GM18909 (cell line): ENCODE results near the gene PRUNE1.

ENCODE experiments used
- ATAC-seq: cut with Tn5 transposase; IDR thresholded peaks from one replicate; pipeline ENCODE4 v1.9.1; 2021; ENCODE audit warnings: mild to moderate bottlenecking; ENCODE audit not compliant: unreplicated experiment, poor library complexity

The PRUNE1 gene

DNA sequence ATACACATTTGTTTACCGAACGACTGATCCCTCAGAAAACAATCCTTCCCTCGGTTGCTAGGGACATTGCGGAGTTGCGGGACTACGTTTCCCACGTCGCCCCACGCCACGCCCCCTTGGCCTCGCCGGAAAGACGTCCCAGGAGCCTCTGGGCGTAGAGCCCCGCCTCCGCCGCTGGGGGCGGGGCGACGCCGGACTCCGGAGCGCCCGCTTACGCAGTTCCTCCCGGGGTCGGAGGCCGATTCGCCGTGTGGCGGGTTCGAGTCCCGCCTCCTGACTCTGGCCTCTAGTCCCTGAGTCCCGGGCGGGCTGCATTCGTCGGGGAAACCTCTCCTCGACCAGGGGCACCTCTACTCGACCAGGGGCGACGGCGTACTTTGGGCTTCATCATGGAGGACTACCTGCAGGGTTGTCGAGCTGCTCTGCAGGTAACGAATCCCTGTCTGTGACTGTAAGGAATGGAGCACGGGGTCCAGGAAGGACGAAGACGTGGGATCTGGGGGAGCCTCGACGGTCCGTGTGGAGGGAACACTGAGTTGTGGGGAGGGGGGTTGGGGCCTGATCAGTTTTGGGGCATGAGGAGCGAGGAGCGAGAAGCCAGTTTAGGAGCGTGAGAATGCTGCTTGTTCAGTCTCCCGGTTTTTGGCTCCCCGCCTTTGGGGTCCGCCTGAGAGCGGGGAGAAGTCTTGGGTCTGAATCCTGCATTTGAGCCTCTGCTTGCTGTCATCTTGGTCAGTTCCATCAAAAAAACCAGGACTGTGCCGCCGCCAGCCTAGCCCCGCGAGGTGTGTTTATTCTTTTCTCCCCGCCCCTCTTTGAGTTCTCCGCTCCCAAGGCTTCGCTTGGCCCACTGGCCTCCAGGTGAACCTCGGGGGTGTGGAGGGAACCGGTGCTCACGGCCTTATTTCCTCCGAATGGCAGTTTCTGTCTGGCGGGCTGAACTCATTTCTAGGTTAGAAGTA is at the start of gene PRUNE1:
Gene PRUNE1 (plus strand): TSS at position 206 of the 962 bp plus-strand sequence. CDS start 184 bp downstream, at position 390.
- peak; percentile 73 for ATAC-seq

GRCh38 chr1:150960646-150961045 is 47.6 kb upstream of the PRUNE1 start:
- no peak for ATAC-seq

- no peak for ATAC-seq
These were observed 46.5 kb upstream of the PRUNE1 start for GRCh38 chr1:150961756-150962155.

- ATAC-seq, result no peak
These were observed 44.7 kb upstream of the PRUNE1 start for GRCh38 chr1:150963321-150964163.

- no peak for ATAC-seq
These were observed 44.1 kb upstream of the PRUNE1 start for GRCh38 chr1:150964164-150964489.

DNA sequence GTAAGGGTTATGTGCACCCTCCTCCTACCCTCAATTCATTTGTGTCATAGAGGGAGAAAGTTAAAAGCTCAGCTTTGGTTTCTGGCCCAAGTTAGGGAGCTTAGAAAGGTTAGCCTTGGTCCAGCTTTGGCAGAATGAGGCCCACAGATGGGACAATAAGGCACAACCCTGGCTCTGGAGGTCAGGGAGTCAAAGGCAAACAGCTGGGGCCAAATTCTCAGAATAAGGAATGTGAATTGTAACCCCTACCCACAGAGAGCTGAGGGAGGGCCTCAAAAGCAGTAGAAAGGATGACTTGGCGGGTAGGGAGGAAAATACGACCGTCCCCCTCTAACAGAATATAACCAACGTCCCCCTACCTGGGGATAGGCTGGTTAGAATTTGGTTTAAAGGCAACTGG is 42.6 kb upstream of the PRUNE1 start:
- no peak for ATAC-seq

- no peak for ATAC-seq
These were observed 42.2 kb upstream of the PRUNE1 start for GRCh38 chr1:150966011-150966410.

- no peak for ATAC-seq
These were observed 40.3 kb upstream of the PRUNE1 start for GRCh38 chr1:150967936-150968335.

DNA sequence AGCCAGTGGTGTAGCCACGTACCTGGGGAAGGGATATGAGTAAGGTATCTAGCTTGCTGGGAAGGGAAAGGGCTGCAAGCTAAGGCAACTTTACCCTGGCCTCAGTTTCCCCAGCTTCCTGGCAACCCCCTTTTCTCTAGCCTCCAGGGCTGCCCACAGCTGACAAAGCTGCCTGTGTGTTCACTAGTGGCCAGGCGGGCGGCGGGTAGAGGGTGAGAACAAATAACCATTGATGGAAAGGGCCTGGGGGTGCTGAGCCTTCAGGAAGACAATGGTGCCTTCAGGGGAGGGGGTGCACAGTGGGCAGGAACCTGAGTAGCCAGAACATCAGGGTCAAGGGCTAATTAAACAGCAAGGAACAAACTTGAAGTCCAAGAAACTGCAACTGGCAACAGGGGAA is 39.8 kb upstream of the PRUNE1 start:
- ATAC-seq, result no peak

- ATAC-seq, result no peak
These were observed 38.6 kb upstream of the PRUNE1 start for GRCh38 chr1:150969626-150970025.

DNA sequence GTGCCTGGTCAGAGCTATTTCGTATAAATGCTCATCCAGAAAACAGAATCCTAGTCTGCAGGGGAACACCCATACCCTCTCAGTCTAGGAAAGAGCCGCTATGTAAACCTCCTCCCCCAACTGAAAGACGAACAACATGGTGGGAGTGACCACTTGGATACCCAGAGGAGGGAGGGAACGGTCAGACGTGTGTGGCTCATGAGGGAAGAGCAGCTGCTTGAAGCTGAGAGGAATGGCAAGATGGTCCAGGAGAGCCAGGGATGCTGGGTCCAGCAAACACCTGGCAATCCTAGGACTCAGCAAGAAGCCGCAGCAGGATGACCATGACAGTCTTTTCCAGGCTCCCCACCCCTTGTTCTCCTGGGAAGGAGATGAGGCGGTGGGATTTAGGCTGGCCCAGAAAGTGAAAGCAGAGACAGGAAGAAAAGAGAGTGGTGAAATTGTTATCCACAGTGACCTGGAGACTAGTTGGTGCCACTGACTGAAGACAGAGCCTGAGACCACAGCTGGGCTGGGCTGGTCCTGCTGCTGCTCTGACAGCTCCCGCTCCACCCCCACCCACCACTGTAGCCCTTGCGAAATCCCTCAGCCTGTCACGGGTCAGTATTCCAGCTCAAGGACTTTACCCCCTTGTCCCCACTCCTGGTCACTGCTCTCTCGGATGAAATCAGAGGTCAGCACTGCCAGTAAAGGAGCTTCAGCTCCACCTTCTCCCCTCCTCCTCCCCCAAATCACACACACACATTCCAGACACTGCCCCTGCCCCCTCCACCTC is 37.3 kb upstream of the PRUNE1 start:
- no peak for ATAC-seq

GRCh38 chr1:150971583-150972416 is 36.4 kb upstream of the PRUNE1 start:
- ATAC-seq, result no peak

DNA sequence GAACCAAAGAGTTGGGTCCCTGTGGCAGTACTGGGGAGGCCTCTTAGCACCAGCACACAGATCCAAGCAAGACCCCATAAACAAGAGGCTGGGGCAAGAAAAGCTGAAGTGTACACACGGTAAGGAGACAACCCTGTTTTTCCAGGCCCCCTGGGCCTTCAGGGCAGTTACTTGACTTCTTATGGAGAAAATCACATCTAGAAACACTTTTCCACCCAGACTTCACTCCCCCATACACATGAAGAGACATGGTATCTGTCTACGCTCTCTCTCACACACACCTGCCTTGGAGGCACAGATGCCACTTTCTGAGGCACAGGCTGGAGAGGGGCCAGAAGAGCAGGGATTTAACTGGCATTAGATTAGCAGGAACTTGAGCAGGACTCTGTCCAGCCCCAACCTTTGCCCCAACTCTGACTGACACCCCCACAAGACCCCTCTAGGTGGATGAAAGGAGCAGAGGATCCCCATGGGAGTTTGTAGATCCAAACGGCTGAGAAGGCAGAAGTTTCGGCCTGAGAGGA is 35.8 kb upstream of the PRUNE1 start:
- ATAC-seq, result no peak

DNA sequence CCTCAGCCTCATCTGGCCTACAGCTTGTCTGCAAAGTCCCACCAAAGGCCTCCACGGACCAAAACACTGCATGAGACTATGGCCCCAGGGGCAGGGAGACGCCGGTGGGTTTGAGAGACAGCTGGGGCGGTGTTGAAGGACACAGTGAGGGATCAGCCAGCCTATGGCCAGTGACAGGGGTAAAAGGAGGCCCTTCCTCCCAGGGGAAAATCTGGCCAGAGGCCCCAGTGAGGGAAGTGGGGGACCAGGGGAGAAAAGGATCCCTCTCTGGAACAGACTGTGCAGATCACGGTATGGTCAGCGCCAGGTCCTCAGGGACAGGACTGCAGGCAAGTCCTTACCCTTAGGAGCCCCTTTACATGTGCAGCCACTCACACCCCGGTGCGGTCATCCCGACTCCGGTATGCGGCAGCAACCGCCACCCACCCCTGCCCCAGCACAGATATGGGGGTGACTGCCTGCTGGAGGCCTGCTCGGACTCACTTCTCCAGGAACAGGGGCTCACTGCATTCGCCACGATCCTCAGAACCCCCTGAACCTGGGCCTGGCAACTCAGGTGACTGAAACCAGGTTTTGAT is 34.9 kb upstream of the PRUNE1 start:
- no peak for ATAC-seq

DNA sequence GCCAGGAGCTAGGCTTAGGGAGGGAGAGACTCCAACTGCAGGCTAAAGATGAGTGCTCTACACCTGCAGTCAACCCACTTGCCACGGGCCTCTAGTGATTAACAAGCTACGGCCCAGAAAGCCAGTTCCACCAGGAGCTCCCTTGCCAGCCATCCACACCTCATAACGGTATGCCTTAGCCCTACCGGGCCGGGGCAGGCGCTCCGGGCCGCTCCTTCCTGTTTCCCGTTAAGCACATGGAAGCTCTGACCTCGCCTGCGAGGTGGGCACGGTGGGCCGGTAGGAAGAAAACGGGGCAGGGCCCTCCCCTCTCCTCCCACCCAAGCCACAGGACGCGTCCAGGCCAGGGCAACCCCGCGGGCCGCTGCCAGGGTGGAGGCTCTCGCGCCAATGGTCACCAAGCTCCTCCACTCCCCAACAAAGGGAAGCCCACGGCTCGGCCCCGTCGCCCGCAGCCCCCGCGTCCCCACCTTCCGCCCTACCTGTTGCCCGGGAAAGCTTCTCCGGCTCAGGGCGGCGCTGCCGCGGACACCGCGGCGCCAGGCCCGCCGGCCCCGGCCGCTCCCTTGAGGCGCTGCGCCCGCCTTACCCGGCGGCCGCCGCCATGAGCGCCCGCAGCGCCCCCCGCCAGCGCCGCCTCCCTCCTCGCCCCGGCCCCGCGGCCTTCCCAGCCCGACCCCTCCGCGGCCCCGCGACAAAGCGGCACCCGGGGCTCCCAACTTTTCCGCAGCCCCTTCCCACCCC is 34.2 kb upstream of the PRUNE1 start:
- peak; percentile 42 for ATAC-seq

GRCh38 chr1:150974580-150975478 is 33.4 kb upstream of the PRUNE1 start, which contains the start of gene CERS2:
CERS2 (minus strand) TSS chr1:150974835; CDS start chr1:150969090, 5,745 bp downstream.
- peak; percentile 55 for ATAC-seq

GRCh38 chr1:150976401-150976821 is 31.8 kb upstream of the PRUNE1 start:
- no peak for ATAC-seq
